ENCODE results near the gene NAV1. TPM values are rescaled to one million over a fixed set of nuclear protein-coding genes. Genes with fewer than 3 reads are reported as not detected.
A peak's percentile ranks its signal among the peaks of the same experiment; 100 is the strongest.

Gene NAV1
- total and polyA plus RNA-seq, 2 of the 8 experiments (the other 6 are each of a cell fraction or from before 2014, with no cell fraction given), result 9.9 to 42.7 TPM

DNA sequence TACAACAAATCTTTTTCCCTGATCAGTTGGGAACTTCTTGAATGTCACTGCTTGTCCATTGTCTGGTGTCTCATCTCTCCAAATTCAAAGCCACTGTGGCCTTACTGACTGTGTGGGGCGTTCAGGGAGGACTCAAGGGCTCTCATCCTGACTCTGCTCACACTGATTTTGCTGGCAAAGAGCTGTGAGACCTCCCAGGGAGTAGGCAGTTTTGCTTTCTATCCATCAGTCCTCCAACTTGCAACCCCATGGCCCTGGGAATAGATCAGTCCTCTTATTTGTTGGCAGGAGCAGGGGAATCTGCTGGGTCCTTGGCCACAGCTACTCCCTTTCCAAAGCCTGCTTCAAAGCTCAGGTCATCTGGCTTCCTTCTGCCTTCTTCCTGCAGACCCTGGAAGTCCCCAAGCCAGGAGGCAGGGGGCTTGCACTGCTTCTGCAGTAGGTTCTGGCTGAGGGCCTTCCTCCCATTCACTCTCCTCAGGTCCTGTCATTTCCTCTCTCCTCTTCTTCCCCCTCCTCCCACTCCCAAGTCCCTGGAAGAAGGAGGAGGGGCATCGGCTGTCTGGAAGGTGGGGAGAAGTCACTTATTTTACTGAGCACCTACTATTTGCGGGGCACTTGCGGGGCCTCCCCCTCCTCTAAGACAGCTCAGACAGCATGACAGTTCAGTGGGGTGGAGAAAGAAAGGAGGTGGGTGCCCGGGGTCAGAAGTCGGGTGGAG lies 876 bp upstream of the NAV1 start:
- Histone ChIP-seq H2AFZ (ENCODE audit: low read length) (0 out of 2 replicates have a peak overlapping the region, but pooled peaks have one; percentile 43), H2BK15ac (ENCODE audit: low read length) (no peak overlapping the region), H2BK120ac (replicated peaks; ENCODE audit: low read depth, low read length) (no peak overlapping the region), H4K5ac (ENCODE audit: insufficient read length, low read depth, low read length) (no peak overlapping the region), H3K4me2 (ENCODE audit: insufficient read depth in 1 of 2, low read depth in 2 of 2, low read length in 2 of 2) (peak overlapping the region; percentile 92 to 94), H3K9me3 (ENCODE audit: insufficient read depth in 2 of 2, low read depth in 1 of 2, low read length in 1 of 2) (no peaks in the 10 kb centered on the region), H3K36me3 (ENCODE audit: control insufficient read depth in 2 of 4, insufficient read depth in 4 of 4, low read length in 3 of 4) (no peaks in the 10 kb centered on the region), H3K4me1 (replicated peaks in 1 of 4; ENCODE audit: control insufficient read depth in 3 of 4, insufficient read depth in 4 of 4, low read length in 3 of 4) (peaks cover 2 to 5% (median 3%) of the 10 kb centered on the region in 4 experiments; a peak in 5 of 7 replicates), H2BK20ac (ENCODE audit: low read length) (no peak overlapping the region), H4K20me1 (replicated peaks in 1 of 2; ENCODE audit: control insufficient read depth in 1 of 2, insufficient read depth in 2 of 2, low read length in 2 of 2) (no peaks in the 10 kb centered on the region), H2BK12ac (ENCODE audit: low read depth, low read length) (no peak overlapping the region), H4K8ac (ENCODE audit: extremely low read depth, insufficient read depth, low read length) (no peak overlapping the region), H3K27me3 (replicated peaks in 1 of 4; ENCODE audit: control insufficient read depth in 3 of 4, extremely low read depth in 1 of 4, insufficient read depth in 3 of 4, low read length in 3 of 4) (peaks cover 2 to 36% (median 29%) of the 10 kb centered on the region in 4 experiments), H3K14ac (ENCODE audit: insufficient read length) (no peak overlapping the region), H4K91ac (replicated peaks; ENCODE audit: insufficient read length, low read length) (no peak overlapping the region), H3K56ac (replicated peaks; ENCODE audit: insufficient read length, low read depth, low read length) (no peak overlapping the region), H3K4ac (replicated peaks; ENCODE audit: insufficient read length, low read depth, low read length) (no peak overlapping the region), H3K23ac (ENCODE audit: insufficient read length) (no peak overlapping the region), H3K79me2 (ENCODE audit: control insufficient read depth in 1 of 2, insufficient read depth in 2 of 2, low read length in 2 of 2) (no peaks in the 10 kb centered on the region), H3K4me3 (ENCODE audit: extremely low read depth in 1 of 4, insufficient read depth in 2 of 4, low read depth in 3 of 4, low read length in 4 of 4) (peak overlapping the region; percentile 46 to 83 (median 72)), H3K27ac (ENCODE audit: low read depth, low read length) (no peak overlapping the region), H3K23me2 (ENCODE audit: low read depth, low read length) (peaks cover 14% of the 10 kb centered on the region; the same call in 1 of the 2 replicates), H3K9ac (replicated peaks in 1 of 4; ENCODE audit: extremely low read depth in 1 of 4, low read depth in 3 of 4, low read length in 3 of 4) (peak overlapping the region in 1 of 4 experiments; percentile 7; a peak in 1 of 7 replicates), H2AK5ac (ENCODE audit: low read depth, low read length) (no peak overlapping the region), H2BK5ac (ENCODE audit: low read depth, low read length) (no peak overlapping the region), H3K79me1 (ENCODE audit: low read depth, low read length) (no peaks in the 10 kb centered on the region), H3K18ac (ENCODE audit: extremely low read depth, low read length) (no peak overlapping the region)
- POLR2A ChIA-PET (ENCODE audit: partially characterized antibody), result interaction anchor here (1.0 to 1.6 kb wide), 2 partner anchors 26 to 112 kb away, joined by 4 to 6 read pairs; no protein-coding TSS in a partner anchor
- FAIRE-seq (no peak), DNase-seq (ENCODE audit: low read depth in 1 of 2, low spot score in 2 of 2) (peak in 1 of 2 experiments; percentile 78)
- CTCF ChIA-PET (ENCODE audit: partially characterized antibody), result interaction anchor here (0.6 to 43.8 kb wide), 11 partner anchors 11 to 597 kb away, joined by 3 to 929 read pairs (median 6); partner anchors contain the start of gene CSRP1
- TF ChIP-seq HDAC6 (IDR thresholded peaks at IDR 0.05; ENCODE audit: low read depth, low read length) (no peak), CHD2 (IDR thresholded peaks at IDR 0.05; ENCODE audit: low read length) (0 out of 2 replicates have a peak, but pooled peaks have one; percentile 18), SIN3A (conservative IDR thresholded peaks at IDR 0.05 in 1 of 2, IDR thresholded peaks at IDR 0.05 in 1 of 2; ENCODE audit: low read depth in 1 of 2, low read length in 2 of 2) (peak in 1 of 2 experiments; percentile 60; a peak in 1 of 4 replicates), CTBP2 (IDR thresholded peaks at IDR 0.05; ENCODE audit: borderline replicate concordance, insufficient read depth, insufficient read length, low read length) (peak; percentile 17), KDM1A (IDR thresholded peaks at IDR 0.05; ENCODE audit: borderline replicate concordance, low read length) (peak; percentile 75; the same call in 1 of the 2 replicates), ASH2L (IDR thresholded peaks at IDR 0.05; ENCODE audit: low read length) (peak; percentile 61), EGR1 (IDR thresholded peaks at IDR 0.05; ENCODE audit: borderline replicate concordance, low read depth, low read length) (no peak)
- 21% methylated on average over 4 of the region's 6 CpGs; no CpG with 5 or more reads in 1 of the 2 experiments for WGBS, 2 experiments (ENCODE audit: extremely low coverage in 1 of 2, insufficient coverage in 1 of 2, insufficient read length in 1 of 2, insufficient replicate concordance in 2 of 2, low coverage in 1 of 2, low lambda C conversion rate in 2 of 2, missing lambda C conversion rate in 1 of 2)

Measured in H1 (cell line).